Activated naive CD8-positive, alpha-beta T cell treated with anti-CD3 and anti-CD28 coated beads, Interleukin-2, amount 50 U/mL, for 16 hours (primary cell): ENCODE results near the gene SLC44A4.
"Not testable (repeated sequence)": the region's sequence is repeated elsewhere in the genome, so short reads cannot be mapped to it uniquely, and the experiment has no call there.

Experiments used
- DNase-seq: peaks from one replicate; pipeline ENCODE4 v3.0.0-alpha.2; 2020; ENCODE audit warnings: low read depth, low spot score

The SLC44A4 gene

GRCh38 chr6:31860349-31860748 is 18.4 kb downstream of the SLC44A4 start:
- no peak for DNase-seq

GRCh38 chr6:31859923-31860322 is 18.9 kb downstream of the SLC44A4 start:
- DNase-seq = no peak

GRCh38 chr6:31858707-31859106 is 20.1 kb downstream of the SLC44A4 start:
- DNase-seq = no peak

- not testable (repeated sequence) for DNase-seq
These were observed 21.0 kb downstream of the SLC44A4 start for GRCh38 chr6:31857774-31858173.

GRCh38 chr6:31851980-31852718 is 26.6 kb downstream of the SLC44A4 start:
- not testable (repeated sequence) for DNase-seq

- DNase-seq = no peak
These were observed 27.3 kb downstream of the SLC44A4 start for GRCh38 chr6:31851485-31851832.

- DNase-seq = no peak
These were observed 27.9 kb downstream of the SLC44A4 start for GRCh38 chr6:31850765-31851484.

GRCh38 chr6:31847276-31847978 is 31.4 kb downstream of the SLC44A4 start:
- no peak for DNase-seq

- DNase-seq = no peak
These were observed 34.3 kb downstream of the SLC44A4 start for GRCh38 chr6:31844507-31844906.

GRCh38 chr6:31842053-31842452 is 36.7 kb downstream of the SLC44A4 start:
- no peak for DNase-seq

- not testable (repeated sequence) for DNase-seq
These were observed 39.0 kb downstream of the SLC44A4 start for GRCh38 chr6:31839779-31840126.

GRCh38 chr6:31838968-31839367 is 39.8 kb downstream of the SLC44A4 start:
- no peak for DNase-seq

- DNase-seq = not testable (repeated sequence)
These were observed 40.7 kb downstream of the SLC44A4 start for GRCh38 chr6:31838114-31838553.

- DNase-seq = no peak
These were observed 41.3 kb downstream of the SLC44A4 start for GRCh38 chr6:31837369-31838113.

- no peak for DNase-seq
These were observed 42.1 kb downstream of the SLC44A4 start for GRCh38 chr6:31836474-31837368.

GRCh38 chr6:31836047-31836473 is 42.7 kb downstream of the SLC44A4 start:
- no peak for DNase-seq

- DNase-seq = peak; percentile 62
These were observed 44.2 kb downstream of the SLC44A4 start for GRCh38 chr6:31834367-31835250.

GRCh38 chr6:31831350-31832215 is 47.2 kb downstream of the SLC44A4 start:
- DNase-seq = no peak

- no peak for DNase-seq
These were observed 47.9 kb downstream of the SLC44A4 start for GRCh38 chr6:31830886-31831335.
